HL-60/S4 treated with phorbol 12-myristate 13-acetate at 8.2 ng/mL for 4 days and 3 days (cell line): ENCODE measurements around the gene CCNF.
"Not testable (repeated sequence)": the region's sequence is repeated elsewhere in the genome, so short reads cannot be mapped to it uniquely, and the experiment has no call there.

Source experiments
- in situ Hi-C: fragments of 300-500 bp; cut with MboI; formaldehyde crosslinking; loops from 2 replicates; pipeline ENCODE4 v1.15.0; 2022; ENCODE audit warnings: low sequenced_read_pairs

CCNF gene

GRCh38 chr16:2429034-2429770 lies at the start of gene CCNF:
Gene CCNF (plus strand): TSS chr16:2429447. CDS start chr16:2429482, 35 bp downstream.
- in situ Hi-C loops: no loop called here

GRCh38 chr16:2383501-2383900 lies 45.7 kb upstream of the CCNF start:
- in situ Hi-C loops: no loop called here

GRCh38 chr16:2384426-2384825 lies 44.8 kb upstream of the CCNF start:
- in situ Hi-C loops: no loop called here

GRCh38 chr16:2385190-2385836 lies 43.9 kb upstream of the CCNF start:
- in situ Hi-C loops: no loop called here

- in situ Hi-C loops: not testable (repeated sequence)
Measured at GRCh38 chr16:2385982-2386381, 43.3 kb upstream of the CCNF start.

GRCh38 chr16:2386990-2387389 lies 42.3 kb upstream of the CCNF start:
- in situ Hi-C loops: no loop called here

GRCh38 chr16:2388139-2388874 lies 40.9 kb upstream of the CCNF start:
- in situ Hi-C loops: no loop called here

GRCh38 chr16:2388875-2389433 lies 40.3 kb upstream of the CCNF start:
- in situ Hi-C loops: no loop called here

- in situ Hi-C loops: no loop called here
Measured at GRCh38 chr16:2392025-2392424, 37.2 kb upstream of the CCNF start.

GRCh38 chr16:2398520-2398919 lies 30.7 kb upstream of the CCNF start:
- in situ Hi-C loops: no loop called here

- in situ Hi-C loops: no loop called here
Measured at GRCh38 chr16:2404099-2404498, 25.1 kb upstream of the CCNF start.

- in situ Hi-C loops: no loop called here
Measured at GRCh38 chr16:2415085-2415484, 14.2 kb upstream of the CCNF start.

GRCh38 chr16:2420035-2420434 lies 9.2 kb upstream of the CCNF start:
- in situ Hi-C loops: no loop called here

GRCh38 chr16:2422123-2422867 lies 7.0 kb upstream of the CCNF start:
- in situ Hi-C loops: no loop called here

- in situ Hi-C loops: no loop called here
Measured at GRCh38 chr16:2424061-2425007, 4.9 kb upstream of the CCNF start.

- in situ Hi-C loops: no loop called here
Measured at GRCh38 chr16:2425008-2425518, 4.2 kb upstream of the CCNF start.

GRCh38 chr16:2425825-2426430 lies 3.3 kb upstream of the CCNF start:
- in situ Hi-C loops: no loop called here

- in situ Hi-C loops: no loop called here
Measured at GRCh38 chr16:2426941-2427361, 2.3 kb upstream of the CCNF start.

- in situ Hi-C loops: no loop called here
Measured at GRCh38 chr16:2427526-2427925, 1.7 kb upstream of the CCNF start.
